Heart left ventricle (tissue), 13 donors: Measurements from ENCODE around the gene KIRREL1.

ENCODE experiments used
- CTCF ChIP-seq, 12 donors: fragments of 200-600 bp; sonication (generic) in 4 of 12; IDR thresholded peaks; one replicate each; pipeline versions ENCODE4 v1.5.0 to v1.8.0; 2018 to 2022; ENCODE audit warnings: antibody characterized with exemption in 12 of 12, mild to moderate bottlenecking in 5 of 12
- POLR2A ChIP-seq, 2 donors: fragments of 450-650 bp; IDR thresholded peaks; one replicate each; pipeline ENCODE4 v1.6.1; 2017; ENCODE audit warnings: antibody characterized with exemption in 2 of 2, mild to moderate bottlenecking in 2 of 2, moderate library complexity in 2 of 2
- donor health status: ischemic (EF 13 %, LVEDD 7.1; RV severe dilation, severe dysfunction).
- donor health status: DM: no; HTN: yes; CAD: no.
- donor health status: DM: no; HTN: no; CAD: no.
- donor health status: ischemic (EF 25% LVEDD 6.9; RV normal size, moderate dysfunction).
- donor health status: ischemic (EF 25% LVEDD 5.7; RV mildly dilated, moderate dysfunction).
- donor health status: ischemic (EF 35%, LVEDD 5.7; RV mildly dilated, moderate dysfunction).
- donor health status: nonischemic (EF 11% LVEDD 7.7; RV severe dilation, severe dysfunction).
- donor health status: DM: yes; HTN: yes; CAD: no.
- donor health status: PGD.
- donor health status: ischemic (EF 29% LVEDD 5.4; RV normal size, mild dysfunction).
- donor health status: nonischemic (EF 23%, LVEDD 6.1; RV moderate dilation, normal function).

- TF ChIP-seq POLR2A (IDR thresholded peaks at IDR 0.05) (no peak), CTCF (IDR thresholded peaks at IDR 0.05) (no peak)
Measured at GRCh38 chr1:157955221-157955620, 38.2 kb upstream of the KIRREL1 start.
